ENCODE data around the gene ADGRE2.
A peak's percentile ranks its signal among the peaks of the same experiment; 100 is the strongest.

ADGRE2 gene

DNA sequence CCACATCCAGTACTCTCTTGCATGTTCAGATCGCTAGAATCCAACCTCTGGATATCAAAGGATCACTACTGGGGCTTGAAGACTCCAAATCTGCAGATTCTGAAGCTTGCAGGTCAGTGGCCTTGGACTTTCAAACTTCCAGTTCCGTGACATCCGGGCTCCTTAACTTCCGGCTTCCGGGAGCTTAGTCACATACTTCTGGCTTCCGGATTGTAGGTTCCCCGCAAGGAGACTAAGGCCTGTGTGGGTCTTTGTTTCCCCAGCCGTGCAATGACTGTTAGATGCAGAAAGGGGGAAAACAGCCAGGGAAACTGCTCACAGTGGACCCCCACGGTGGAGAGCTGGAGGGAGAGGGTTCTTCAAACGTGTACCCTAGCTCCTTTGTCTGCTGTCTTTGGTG, 47.2 kb downstream of the ADGRE2 start:
- DNase-seq: no peak

- no peak for DNase-seq
Observed at GRCh38 chr19:14728595-14728994, 49.8 kb downstream of the ADGRE2 start.

- DNase-seq: no peak
Observed at GRCh38 chr19:14722127-14722526, 56.2 kb downstream of the ADGRE2 start.

- no peak for DNase-seq
Observed at GRCh38 chr19:14719162-14719561, 59.2 kb downstream of the ADGRE2 start.

DNA sequence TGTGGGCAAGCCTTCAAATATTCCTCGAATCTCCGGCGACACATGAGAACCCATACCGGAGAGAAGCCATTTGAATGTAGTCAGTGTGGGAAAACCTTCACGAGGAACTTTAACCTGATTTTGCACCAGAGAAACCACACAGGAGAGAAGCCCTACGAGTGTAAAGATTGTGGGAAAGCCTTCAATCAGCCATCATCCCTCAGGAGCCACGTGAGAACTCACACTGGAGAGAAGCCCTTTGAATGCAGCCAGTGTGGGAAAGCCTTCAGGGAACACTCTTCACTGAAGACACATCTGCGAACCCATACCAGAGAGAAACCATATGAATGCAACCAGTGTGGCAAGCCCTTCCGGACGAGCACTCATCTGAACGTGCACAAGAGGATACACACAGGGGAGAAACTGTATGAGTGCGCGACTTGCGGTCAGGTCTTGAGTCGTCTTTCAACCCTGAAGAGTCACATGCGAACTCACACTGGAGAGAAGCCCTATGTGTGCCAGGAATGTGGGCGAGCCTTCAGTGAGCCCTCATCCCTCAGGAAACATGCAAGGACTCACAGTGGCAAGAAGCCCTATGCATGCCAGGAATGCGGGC, 59.7 kb downstream of the ADGRE2 start:
- no peak for DNase-seq

DNA sequence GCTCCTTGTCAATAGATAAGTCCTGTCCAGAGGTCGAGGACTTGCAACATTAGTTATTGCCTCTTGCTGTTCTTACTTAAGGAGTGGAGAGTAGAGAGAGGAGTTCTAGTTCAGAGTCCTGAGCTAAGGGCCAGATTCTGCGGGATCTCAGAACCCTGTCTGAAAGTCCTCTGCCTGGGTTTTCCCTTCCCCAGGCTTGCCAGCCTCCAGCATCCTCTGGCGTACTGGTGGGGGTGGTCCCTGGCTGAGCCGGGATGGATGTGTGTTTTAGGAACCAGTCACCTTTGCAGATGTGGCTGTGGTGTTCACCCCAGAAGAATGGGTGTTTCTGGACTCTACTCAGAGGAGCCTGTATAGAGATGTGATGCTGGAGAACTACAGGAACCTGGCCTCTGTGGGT, 62.5 kb downstream of the ADGRE2 start:
- no peak for DNase-seq

DNA sequence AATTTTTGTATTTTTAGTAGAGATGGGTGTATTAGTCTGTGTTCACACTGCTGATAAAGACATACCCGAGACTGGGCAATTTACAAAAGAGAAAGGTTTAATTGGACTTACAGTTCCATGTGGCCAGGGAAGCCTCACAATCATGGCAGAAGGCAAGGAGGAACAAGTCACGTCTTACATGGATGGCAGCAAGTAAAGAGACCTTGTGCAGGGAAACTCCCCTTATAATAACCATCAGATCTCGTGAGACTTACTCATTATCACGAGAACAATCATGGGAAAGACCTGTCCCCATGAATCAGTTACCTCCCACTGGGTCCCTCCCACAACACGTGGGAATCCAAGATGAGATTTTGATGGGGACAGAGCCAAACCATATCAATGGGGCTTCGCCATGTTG, 73.9 kb downstream of the ADGRE2 start:
- DNase-seq: no peak

- no peak for DNase-seq
Observed at GRCh38 chr19:14703833-14704232, 74.5 kb downstream of the ADGRE2 start.

GRCh38 chr19:14700711-14701375, 77.5 kb downstream of the ADGRE2 start:
- DNase-seq: no peak

GRCh38 chr19:14699641-14700040, 78.7 kb downstream of the ADGRE2 start:
- DNase-seq: no peak

DNA sequence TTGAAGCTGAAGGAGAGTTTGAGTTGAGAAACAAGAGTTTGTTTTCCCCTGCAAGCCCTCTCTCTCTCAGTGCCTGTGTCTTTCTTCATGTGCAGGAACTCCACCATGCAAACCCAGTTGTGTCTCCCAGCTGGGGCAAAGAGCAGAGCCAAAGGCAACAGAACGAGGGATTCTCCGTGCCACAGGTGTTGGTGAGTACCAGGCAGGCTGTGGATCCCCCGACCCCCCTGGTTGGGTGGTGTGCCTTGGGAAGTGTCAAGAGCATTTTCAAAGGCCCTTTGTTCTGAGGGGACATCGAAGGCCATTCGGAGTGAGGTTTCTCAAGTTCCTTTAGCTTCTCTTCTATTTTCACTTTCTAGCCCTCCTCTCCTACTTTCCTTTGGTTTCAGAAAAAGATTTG, 82.9 kb downstream of the ADGRE2 start:
- no peak for DNase-seq

- no peak for DNase-seq
Observed at GRCh38 chr19:14694641-14695266, 83.6 kb downstream of the ADGRE2 start.

DNA sequence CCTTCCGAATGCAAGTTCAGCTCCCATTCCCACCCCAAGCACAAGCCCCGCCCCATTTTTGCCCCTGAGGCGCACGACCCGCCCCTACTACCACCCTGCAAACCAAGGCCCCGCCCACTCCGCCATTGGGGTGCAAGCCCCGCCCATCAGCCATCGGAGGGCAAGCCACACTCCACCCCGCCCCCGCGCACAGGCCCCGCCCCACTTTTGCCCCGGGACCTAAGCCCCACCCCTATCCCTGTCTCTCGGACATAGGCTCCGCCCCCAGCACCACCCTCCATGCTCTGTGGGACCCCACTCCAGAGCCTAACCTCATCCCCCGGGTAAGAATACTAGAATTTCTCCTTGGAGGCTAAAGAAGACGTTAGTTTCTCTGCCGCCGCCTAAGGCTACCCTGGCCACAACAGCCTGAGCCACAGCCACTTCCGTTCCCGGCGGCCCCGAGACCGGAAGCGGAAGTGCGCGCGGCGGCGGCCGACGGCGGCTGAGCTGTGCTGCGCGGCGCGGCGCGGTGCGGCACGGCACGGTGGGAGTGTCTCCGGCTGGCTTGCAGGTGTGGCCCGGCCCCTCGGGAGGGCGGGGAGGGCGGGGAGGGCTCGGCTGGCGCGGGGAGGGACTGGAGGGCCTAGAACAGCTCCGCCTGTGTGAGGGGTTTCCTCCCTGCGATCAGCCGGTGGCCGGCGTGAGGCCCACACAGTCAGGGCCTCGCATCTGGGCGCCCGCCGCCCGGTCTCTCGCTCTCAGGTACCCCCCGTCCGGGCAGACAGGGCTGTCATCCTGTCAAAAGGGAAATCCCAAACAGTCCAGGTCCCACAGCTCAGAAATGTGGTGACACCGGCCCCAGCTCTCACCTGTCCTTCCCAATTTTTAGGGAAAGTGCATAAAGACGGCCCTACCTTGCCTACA, 88.5 kb downstream of the ADGRE2 start, which contains the start of gene ZNF333:
Gene ZNF333 (plus strand): TSS at position 451 of the 906 bp plus-strand sequence. CDS start 3,444 bp downstream, outside the sequence.
- peak; percentile 99 for DNase-seq

DNA sequence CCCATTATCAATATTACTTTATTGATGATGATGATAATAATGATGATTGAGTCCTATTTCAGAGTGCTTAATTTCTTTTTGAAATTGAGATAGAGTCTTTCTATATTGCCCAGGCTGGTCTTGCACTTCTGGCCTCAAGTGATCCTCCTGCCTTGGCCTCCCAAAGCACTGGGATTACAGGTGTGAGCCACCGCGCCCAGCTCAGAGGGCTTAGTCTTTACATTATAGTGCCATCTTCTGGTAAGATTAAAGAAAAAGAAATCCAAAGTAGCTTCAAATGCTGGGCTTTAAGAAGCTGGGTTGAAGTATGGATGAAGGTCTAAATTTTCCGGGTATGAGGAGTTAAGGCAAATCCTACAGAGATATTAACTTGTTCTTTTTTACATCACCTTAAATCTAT, 91.9 kb downstream of the ADGRE2 start:
- peak in 1 of 2 experiments; percentile 10 for DNase-seq

DNA sequence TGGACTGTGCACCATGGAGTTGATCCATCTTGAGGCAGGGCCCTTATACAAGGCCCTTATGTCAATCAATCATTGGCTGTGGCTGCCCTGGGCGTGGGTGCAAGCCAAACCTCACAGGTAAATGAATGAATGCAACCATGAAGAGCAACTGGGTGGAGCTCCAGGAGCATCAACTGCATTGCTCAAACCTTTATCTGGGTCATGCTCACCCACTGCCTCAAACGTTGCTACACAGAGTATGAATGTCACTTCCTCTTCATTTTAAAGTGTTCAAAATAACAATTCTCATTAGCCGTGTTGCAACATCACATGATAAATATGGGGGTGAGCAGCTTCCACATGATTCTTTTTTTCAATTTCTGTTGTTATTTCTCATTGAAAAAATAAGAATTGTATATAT, 94.9 kb downstream of the ADGRE2 start:
- DNase-seq: no peak

Data from activated CD4-positive, alpha-beta T cell treated with anti-CD3 and anti-CD28 coated beads, Interleukin-2, amount 50 U/mL, for 4 hours (primary cell).